ENCODE results near the gene TAOK2. TPM values are rescaled to one million over a fixed set of nuclear protein-coding genes. Genes with fewer than 3 reads are reported as not detected.
A peak's percentile ranks its signal among the peaks of the same experiment; 100 is the strongest.
"Not testable (repeated sequence)": the region's sequence is repeated elsewhere in the genome, so short reads cannot be mapped to it uniquely, and the experiment has no call there.

The TAOK2 gene
- total and polyA plus RNA-seq, 9 donors: 28.0 to 43.3 (median 37.8) TPM

- peaks cover 15% of the 10 kb centered on the region for H3K4me1 ChIP-seq (ENCODE audit: control insufficient read depth, insufficient read depth, low read length)
- peak; percentile 37 for DNase-seq
- WGBS (ENCODE audit: insufficient coverage): under 1% methylated on average over 76 of the region's 99 CpGs
- peak within 1 kb of the TSS; percentile 29 for H3K4me3 ChIP-seq (ENCODE audit: low read length)
- peaks cover 4% of the 10 kb centered on the region for H3K36me3 ChIP-seq (ENCODE audit: control insufficient read depth, insufficient read depth, low read length)
- H3K27ac ChIP-seq (ENCODE audit: low read length): no peak within 1 kb of the TSS
- no peaks in the 10 kb centered on the region for H3K9me3 ChIP-seq (replicated peaks; ENCODE audit: control insufficient read depth, low read depth, low read length)
- peaks cover 43% of the 10 kb centered on the region for H3K27me3 ChIP-seq (ENCODE audit: control insufficient read depth, insufficient read depth, low read length)
These were observed 37.4 kb downstream of the TAOK2 start, which contains the start of gene DOC2A for GRCh38 chr16:30010844-30011713. TSS of gene DOC2A (minus strand) at chr16:30011027. CDS start at chr16:30010222, 805 bp downstream.

GRCh38 chr16:30011714-30012504 is 38.2 kb downstream of the TAOK2 start:
- 6% methylated on average over 27 of the region's 31 CpGs for WGBS (ENCODE audit: insufficient coverage)
- peaks cover 4% of the 10 kb centered on the region for H3K36me3 ChIP-seq (ENCODE audit: control insufficient read depth, insufficient read depth, low read length)
- no peak for DNase-seq
- H3K27ac ChIP-seq (ENCODE audit: low read length): no peak overlapping the region
- H3K27me3 ChIP-seq (ENCODE audit: control insufficient read depth, insufficient read depth, low read length): peaks cover 46% of the 10 kb centered on the region
- peaks cover 15% of the 10 kb centered on the region for H3K4me1 ChIP-seq (ENCODE audit: control insufficient read depth, insufficient read depth, low read length)
- H3K9me3 ChIP-seq (replicated peaks; ENCODE audit: control insufficient read depth, low read depth, low read length): no peaks in the 10 kb centered on the region
- no peak overlapping the region for H3K4me3 ChIP-seq (ENCODE audit: low read length)

DNA sequence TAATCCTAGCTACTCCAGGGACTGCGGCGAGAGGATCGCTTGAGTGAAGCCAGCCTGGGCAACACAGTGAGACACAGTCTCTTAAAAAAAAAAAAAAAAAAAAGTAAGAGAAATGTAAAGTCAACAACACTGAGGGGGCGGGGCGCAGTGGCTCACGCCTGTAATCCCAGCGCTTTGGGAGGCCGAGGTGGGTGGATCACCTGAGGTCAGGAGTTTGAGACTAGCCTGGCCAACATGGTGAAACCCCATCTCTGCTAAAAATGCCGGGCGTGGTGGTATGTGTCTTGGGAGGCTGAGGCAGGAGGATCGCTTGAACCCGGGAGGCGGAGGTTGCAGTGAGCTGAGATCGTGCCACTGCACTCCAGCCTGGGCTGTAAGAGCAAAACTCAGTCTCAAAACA is 38.9 kb downstream of the TAOK2 start:
- not testable (repeated sequence) for H3K9me3 ChIP-seq (replicated peaks; ENCODE audit: control insufficient read depth, low read depth, low read length); H3K36me3 ChIP-seq (ENCODE audit: control insufficient read depth, insufficient read depth, low read length); H3K27ac ChIP-seq (ENCODE audit: low read length); DNase-seq; H3K4me3 ChIP-seq (ENCODE audit: low read length)
- Histone ChIP-seq H3K4me1 (ENCODE audit: control insufficient read depth, insufficient read depth, low read length) (peaks cover 15% of the 10 kb centered on the region), H3K27me3 (ENCODE audit: control insufficient read depth, insufficient read depth, low read length) (peaks cover 46% of the 10 kb centered on the region)
- WGBS (ENCODE audit: insufficient coverage): 32% methylated on average over 5 of the region's 14 CpGs

DNA sequence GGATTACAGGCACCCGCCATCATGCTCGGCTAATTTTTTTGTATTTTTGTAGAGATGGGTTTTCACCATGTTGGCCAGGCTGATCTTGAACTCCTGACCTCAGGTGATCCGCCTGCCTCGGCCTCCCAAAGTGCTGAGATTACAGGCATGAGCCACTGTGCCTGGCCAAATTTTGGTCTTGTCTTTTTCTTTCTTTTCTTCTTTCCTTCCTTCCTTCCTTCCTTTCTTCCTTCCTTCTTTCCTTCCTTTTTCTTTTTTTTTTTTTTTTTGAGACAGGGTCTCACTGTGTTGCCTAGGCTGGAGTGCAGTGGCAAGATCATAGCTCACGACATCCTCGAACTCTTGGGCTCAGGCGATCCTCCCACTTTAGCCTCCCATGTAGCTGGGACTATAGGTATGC is 41.8 kb downstream of the TAOK2 start:
- not testable (repeated sequence) for H3K4me1 ChIP-seq (ENCODE audit: control insufficient read depth, insufficient read depth, low read length); DNase-seq; H3K27ac ChIP-seq (ENCODE audit: low read length); H3K36me3 ChIP-seq (ENCODE audit: control insufficient read depth, insufficient read depth, low read length); H3K9me3 ChIP-seq (replicated peaks; ENCODE audit: control insufficient read depth, low read depth, low read length); H3K4me3 ChIP-seq (ENCODE audit: low read length)
- WGBS (ENCODE audit: insufficient coverage): no CpG with 5 or more reads among the region's 7 CpGs
- H3K27me3 ChIP-seq (ENCODE audit: control insufficient read depth, insufficient read depth, low read length): peaks cover 26% of the 10 kb centered on the region

- WGBS (ENCODE audit: insufficient coverage): 60% methylated on average over 1 of the region's 8 CpGs
- Histone ChIP-seq H3K9me3 (replicated peaks; ENCODE audit: control insufficient read depth, low read depth, low read length) (no peaks in the 10 kb centered on the region), H3K4me3 (ENCODE audit: low read length) (no peak overlapping the region), H3K4me1 (ENCODE audit: control insufficient read depth, insufficient read depth, low read length) (peaks cover 6% of the 10 kb centered on the region), H3K36me3 (ENCODE audit: control insufficient read depth, insufficient read depth, low read length) (no peaks in the 10 kb centered on the region), H3K27me3 (ENCODE audit: control insufficient read depth, insufficient read depth, low read length) (peaks cover 24% of the 10 kb centered on the region), H3K27ac (ENCODE audit: low read length) (no peak overlapping the region)
- DNase-seq: no peak
These were observed 43.0 kb downstream of the TAOK2 start for GRCh38 chr16:30016555-30017276.

GRCh38 chr16:30017277-30017656 is 43.6 kb downstream of the TAOK2 start:
- H3K9me3 ChIP-seq (replicated peaks; ENCODE audit: control insufficient read depth, low read depth, low read length): no peaks in the 10 kb centered on the region
- 100% methylated on average over 1 of the region's 2 CpGs for WGBS (ENCODE audit: insufficient coverage)
- H3K36me3 ChIP-seq (ENCODE audit: control insufficient read depth, insufficient read depth, low read length): no peaks in the 10 kb centered on the region
- H3K27me3 ChIP-seq (ENCODE audit: control insufficient read depth, insufficient read depth, low read length): peaks cover 19% of the 10 kb centered on the region
- H3K4me3 ChIP-seq (ENCODE audit: low read length): no peak overlapping the region
- H3K27ac ChIP-seq (ENCODE audit: low read length): no peak overlapping the region
- DNase-seq: no peak
- peaks cover 7% of the 10 kb centered on the region for H3K4me1 ChIP-seq (ENCODE audit: control insufficient read depth, insufficient read depth, low read length)

DNA sequence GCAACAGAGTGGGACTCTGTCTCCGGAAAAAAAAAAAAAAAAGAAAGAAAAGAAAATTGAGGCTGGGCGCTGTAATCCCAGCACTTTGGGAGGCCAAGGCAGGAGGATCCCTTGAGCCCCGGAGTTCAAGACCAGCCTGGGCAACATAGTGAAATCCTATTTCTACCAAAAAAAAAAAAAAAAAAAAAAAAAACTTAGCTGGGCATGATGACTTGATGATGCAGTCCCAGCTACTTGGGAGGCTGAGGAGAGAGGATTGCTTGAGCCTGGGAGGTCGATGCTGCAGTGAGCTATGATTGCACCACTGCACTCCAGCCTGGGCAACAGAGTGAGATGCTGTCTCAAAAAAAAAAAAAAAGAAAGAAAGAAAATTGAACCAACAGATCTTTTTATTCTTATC is 44.3 kb downstream of the TAOK2 start:
- not testable (repeated sequence) for H3K4me3 ChIP-seq (ENCODE audit: low read length); H3K4me1 ChIP-seq (ENCODE audit: control insufficient read depth, insufficient read depth, low read length); DNase-seq; H3K36me3 ChIP-seq (ENCODE audit: control insufficient read depth, insufficient read depth, low read length); H3K9me3 ChIP-seq (replicated peaks; ENCODE audit: control insufficient read depth, low read depth, low read length); H3K27ac ChIP-seq (ENCODE audit: low read length)
- no CpG with 5 or more reads among the region's 4 CpGs for WGBS (ENCODE audit: insufficient coverage)
- peaks cover 13% of the 10 kb centered on the region for H3K27me3 ChIP-seq (ENCODE audit: control insufficient read depth, insufficient read depth, low read length)

DNA sequence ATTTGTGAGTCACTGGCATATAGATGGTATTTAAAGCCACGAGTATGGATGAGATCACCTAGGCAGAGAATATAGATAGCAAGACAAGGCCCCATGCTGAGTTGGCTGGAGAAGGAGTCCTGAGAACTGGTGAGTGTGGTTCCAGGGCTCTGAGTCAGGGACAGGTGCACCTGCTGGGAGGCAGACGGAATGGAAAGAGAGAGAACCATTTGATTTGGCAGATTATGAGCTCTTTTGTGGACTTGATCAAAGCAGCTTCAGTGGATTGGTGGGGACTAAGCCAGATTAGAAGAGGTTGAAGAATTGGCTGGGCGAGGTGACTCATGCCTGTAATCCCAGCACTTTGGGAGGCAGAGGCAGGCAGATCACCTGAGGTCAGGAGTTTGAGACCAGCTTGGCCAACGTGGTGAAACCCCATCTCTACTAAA is 45.1 kb downstream of the TAOK2 start:
- Histone ChIP-seq H3K4me3 (ENCODE audit: low read length) (no peak overlapping the region), H3K36me3 (ENCODE audit: control insufficient read depth, insufficient read depth, low read length) (no peaks in the 10 kb centered on the region), H3K27me3 (ENCODE audit: control insufficient read depth, insufficient read depth, low read length) (peaks cover 16% of the 10 kb centered on the region), H3K4me1 (ENCODE audit: control insufficient read depth, insufficient read depth, low read length) (peaks cover 7% of the 10 kb centered on the region), H3K9me3 (replicated peaks; ENCODE audit: control insufficient read depth, low read depth, low read length) (no peaks in the 10 kb centered on the region), H3K27ac (ENCODE audit: low read length) (no peak overlapping the region)
- WGBS (ENCODE audit: insufficient coverage): 61% methylated on average over 2 of the region's 4 CpGs
- DNase-seq: no peak

- Histone ChIP-seq H3K27ac (ENCODE audit: low read length) (no peak within 1 kb of the TSS), H3K9me3 (replicated peaks; ENCODE audit: control insufficient read depth, low read depth, low read length) (no peaks in the 10 kb centered on the region), H3K4me1 (ENCODE audit: control insufficient read depth, insufficient read depth, low read length) (peaks cover 9% of the 10 kb centered on the region), H3K4me3 (ENCODE audit: low read length) (no peak within 1 kb of the TSS), H3K27me3 (ENCODE audit: control insufficient read depth, insufficient read depth, low read length) (peaks cover 22% of the 10 kb centered on the region), H3K36me3 (ENCODE audit: control insufficient read depth, insufficient read depth, low read length) (no peaks in the 10 kb centered on the region)
- no peak for DNase-seq
- WGBS (ENCODE audit: insufficient coverage): 90% methylated on average over 2 of the region's 6 CpGs
These were observed 49.2 kb downstream of the TAOK2 start, which contains the start of gene C16orf92 for GRCh38 chr16:30022887-30023286. TSS of gene C16orf92 (plus strand) at chr16:30023198. CDS start at chr16:30023341, 143 bp downstream.

Measured in muscle of leg (tissue), 11 donors.